Astrocyte (in vitro differentiated cells and primary cell): Measurements from ENCODE around the gene PARD3B. TPM values are rescaled to one million over a fixed set of nuclear protein-coding genes. Genes with fewer than 3 reads are reported as not detected.

ENCODE experiments used
- DNase-seq: peaks from one replicate; pipeline ENCODE4 v3.0.0-alpha.2; 2010; ENCODE audit warnings: low read depth
- FAIRE-seq: peaks from 2 replicates; lab custom pipeline; 2011; peaks lifted over from hg19 to GRCh38; lab: Jason Lieb, UNC
- H2AFZ ChIP-seq: 2 replicates; pipeline ENCODE4 v1.6.0; 2012; ENCODE audit warnings: low read depth, low read length, inconsistent platforms
- H3K27ac ChIP-seq: 2 replicates; pipeline ENCODE4 v1.5.1; 2011; ENCODE audit warnings: low read depth, low read length, inconsistent platforms
- H3K27me3 ChIP-seq: 2 replicates; pipeline ENCODE4 v1.6.0; 2011; ENCODE audit warnings: low read length, inconsistent platforms; ENCODE audit not compliant: insufficient read depth
- H3K36me3 ChIP-seq: 2 replicates; pipeline ENCODE4 v1.5.1; 2011; ENCODE audit warnings: low read length, inconsistent platforms; ENCODE audit not compliant: insufficient read depth
- H3K4me1 ChIP-seq: 2 replicates; pipeline ENCODE4 v1.5.1; 2011; ENCODE audit warnings: low read length, inconsistent platforms; ENCODE audit not compliant: insufficient read depth
- H3K4me2 ChIP-seq: 2 replicates; pipeline ENCODE4 v1.6.0; 2012; ENCODE audit warnings: low read length, inconsistent platforms
- H3K4me3 ChIP-seq: 2 replicates; pipeline ENCODE4 v1.5.1; 2011; ENCODE audit warnings: low read depth, mild to moderate bottlenecking, low read length, inconsistent platforms; ENCODE audit not compliant: insufficient read depth
- H3K79me2 ChIP-seq: 2 replicates; pipeline ENCODE4 v1.6.0; 2012; ENCODE audit warnings: mild to moderate bottlenecking, low read length, inconsistent platforms; ENCODE audit not compliant: insufficient read depth
- H3K9ac ChIP-seq: 2 replicates; pipeline ENCODE4 v1.6.0; 2012; ENCODE audit warnings: mild to moderate bottlenecking, low read length, inconsistent platforms
- H3K9me3 ChIP-seq: 2 replicates; pipeline ENCODE4 v1.5.1; 2012; ENCODE audit warnings: low read depth, mild to moderate bottlenecking, low read length, inconsistent platforms; ENCODE audit not compliant: insufficient read depth
- H4K20me1 ChIP-seq: 2 replicates; pipeline ENCODE4 v1.6.0; 2012; ENCODE audit warnings: low read length, inconsistent platforms; ENCODE audit not compliant: insufficient read depth
- H3K27ac Mint-ChIP-seq: one replicate; pipeline ENCODE4 v1.8.0; 2021; ENCODE audit warnings: mild to moderate bottlenecking, mixed read lengths; ENCODE audit not compliant: unreplicated experiment
- H3K27me3 Mint-ChIP-seq: one replicate; pipeline ENCODE4 v1.8.0; 2021; ENCODE audit warnings: low read depth, mixed read lengths; ENCODE audit not compliant: unreplicated experiment
- H3K36me3 Mint-ChIP-seq: one replicate; pipeline ENCODE4 v1.8.0; 2021; ENCODE audit warnings: low read depth, mixed read lengths; ENCODE audit not compliant: unreplicated experiment
- H3K4me1 Mint-ChIP-seq: one replicate; pipeline ENCODE4 v1.8.0; 2021; ENCODE audit warnings: low read depth, mixed read lengths; ENCODE audit not compliant: unreplicated experiment
- H3K4me3 Mint-ChIP-seq: one replicate; pipeline ENCODE4 v1.8.0; 2021; ENCODE audit warnings: mild to moderate bottlenecking, moderate library complexity, mixed read lengths; ENCODE audit not compliant: unreplicated experiment
- H3K9me3 Mint-ChIP-seq: one replicate; pipeline ENCODE4 v1.8.0; 2021; ENCODE audit warnings: mild to moderate bottlenecking, mixed read lengths; ENCODE audit not compliant: unreplicated experiment
- EZH2 ChIP-seq: IDR thresholded peaks from 2 replicates; pipeline ENCODE4 v1.6.1; 2012; ENCODE audit warnings: mild to moderate bottlenecking, low read length, inconsistent platforms; ENCODE audit not compliant: insufficient read depth
- total RNA-seq: library from RNA; stranded (reverse); gene quantifications from 2 replicates; pipeline ENCODE4 v1.2.1, GENCODE V29; 2021
- TF ChIP-seq, protein P1 (sequence below): IDR thresholded peaks from 2 replicates; pipeline ENCODE4 v1.5.1; 2011; ENCODE audit warnings: low read depth, mild to moderate bottlenecking, inconsistent platforms, low read length, moderate library complexity; ENCODE audit not compliant: insufficient read depth

PARD3B gene
- total RNA-seq, 1 donor from 2014 or later, result 6.5 TPM

DNA sequence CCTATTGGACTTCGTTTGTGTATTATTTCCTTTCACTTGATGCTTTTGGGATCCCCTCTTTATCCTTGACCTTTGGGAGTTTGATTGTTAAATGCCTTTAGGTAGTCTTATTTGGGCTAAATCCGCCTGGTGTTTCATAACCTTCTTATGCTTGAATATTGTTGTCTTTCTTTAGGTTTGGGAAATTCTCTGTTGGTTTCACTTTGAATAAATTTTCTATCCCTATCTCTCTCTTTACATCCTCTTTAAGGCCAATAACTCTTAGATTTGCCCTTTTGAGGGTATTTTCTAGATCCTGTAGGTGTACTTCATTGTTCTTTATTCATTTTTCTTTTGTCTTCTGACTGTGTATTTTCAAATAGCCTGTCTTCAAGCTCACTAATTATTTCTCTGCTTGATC is 354.7 kb downstream of the PARD3B start:
- Histone ChIP-seq H3K4me2 (no peak overlapping the region), H4K20me1 (no peaks in the 10 kb centered on the region), H3K4me1 (no peaks in the 10 kb centered on the region), H3K9me3 (no peaks in the 10 kb centered on the region), H3K36me3 (no peaks in the 10 kb centered on the region), H3K79me2 (no peaks in the 10 kb centered on the region), H3K27ac (no peak overlapping the region), H2AFZ (no peak overlapping the region), H3K4me3 (no peak overlapping the region), H3K9ac (no peak overlapping the region), H3K27me3 (no peaks in the 10 kb centered on the region)
- FAIRE-seq, result peak; percentile 13
- H3K36me3 Mint-ChIP-seq, result no peaks in the 10 kb centered on the region
- no peak for DNase-seq
- no peaks in the 10 kb centered on the region for H3K9me3 Mint-ChIP-seq
- TF ChIP-seq, protein P1, sequence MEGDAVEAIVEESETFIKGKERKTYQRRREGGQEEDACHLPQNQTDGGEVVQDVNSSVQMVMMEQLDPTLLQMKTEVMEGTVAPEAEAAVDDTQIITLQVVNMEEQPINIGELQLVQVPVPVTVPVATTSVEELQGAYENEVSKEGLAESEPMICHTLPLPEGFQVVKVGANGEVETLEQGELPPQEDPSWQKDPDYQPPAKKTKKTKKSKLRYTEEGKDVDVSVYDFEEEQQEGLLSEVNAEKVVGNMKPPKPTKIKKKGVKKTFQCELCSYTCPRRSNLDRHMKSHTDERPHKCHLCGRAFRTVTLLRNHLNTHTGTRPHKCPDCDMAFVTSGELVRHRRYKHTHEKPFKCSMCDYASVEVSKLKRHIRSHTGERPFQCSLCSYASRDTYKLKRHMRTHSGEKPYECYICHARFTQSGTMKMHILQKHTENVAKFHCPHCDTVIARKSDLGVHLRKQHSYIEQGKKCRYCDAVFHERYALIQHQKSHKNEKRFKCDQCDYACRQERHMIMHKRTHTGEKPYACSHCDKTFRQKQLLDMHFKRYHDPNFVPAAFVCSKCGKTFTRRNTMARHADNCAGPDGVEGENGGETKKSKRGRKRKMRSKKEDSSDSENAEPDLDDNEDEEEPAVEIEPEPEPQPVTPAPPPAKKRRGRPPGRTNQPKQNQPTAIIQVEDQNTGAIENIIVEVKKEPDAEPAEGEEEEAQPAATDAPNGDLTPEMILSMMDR, result no peak
- TF ChIP-seq EZH2, result no peak
- H3K4me1 Mint-ChIP-seq, result no peaks in the 10 kb centered on the region
- no peaks in the 10 kb centered on the region for H3K27me3 Mint-ChIP-seq
- H3K4me3 Mint-ChIP-seq, result no peak overlapping the region
- no peak overlapping the region for H3K27ac Mint-ChIP-seq

DNA sequence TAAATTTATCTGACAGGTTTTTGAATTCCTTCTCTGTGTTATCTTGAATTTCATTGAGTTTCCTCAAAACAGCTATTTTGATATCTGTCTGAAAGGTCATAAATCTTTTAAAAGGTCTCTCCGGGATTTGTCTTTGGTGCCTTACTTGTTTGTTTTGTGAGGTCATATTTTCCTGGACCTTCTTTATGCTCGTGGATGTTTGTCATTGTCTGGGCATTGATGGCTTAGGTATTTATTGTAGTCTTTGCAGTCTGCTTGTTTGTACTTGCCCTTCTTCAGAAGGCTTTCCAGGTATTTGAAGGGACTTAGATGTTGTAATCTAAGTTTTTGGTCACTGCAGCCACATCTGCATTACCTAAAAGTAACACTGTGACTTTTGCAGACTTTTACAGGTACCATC is 355.2 kb downstream of the PARD3B start:
- H3K79me2 ChIP-seq, result no peaks in the 10 kb centered on the region
- H3K9me3 Mint-ChIP-seq, result no peaks in the 10 kb centered on the region
- no peaks in the 10 kb centered on the region for H3K9me3 ChIP-seq
- peak; percentile 50 for FAIRE-seq
- no peaks in the 10 kb centered on the region for H3K36me3 Mint-ChIP-seq
- no peak overlapping the region for H3K27ac ChIP-seq
- TF ChIP-seq, protein P1, result no peak
- no peak overlapping the region for H3K4me3 ChIP-seq
- H3K4me1 Mint-ChIP-seq, result peaks cover under 1% of the 10 kb centered on the region
- H3K4me3 Mint-ChIP-seq, result no peak overlapping the region
- no peak for DNase-seq
- H3K9ac ChIP-seq, result no peak overlapping the region
- H2AFZ ChIP-seq, result no peak overlapping the region
- no peaks in the 10 kb centered on the region for H3K27me3 ChIP-seq
- no peaks in the 10 kb centered on the region for H3K36me3 ChIP-seq
- no peak overlapping the region for H3K27ac Mint-ChIP-seq
- H3K4me1 ChIP-seq, result no peaks in the 10 kb centered on the region
- no peak overlapping the region for H3K4me2 ChIP-seq
- no peaks in the 10 kb centered on the region for H3K27me3 Mint-ChIP-seq
- H4K20me1 ChIP-seq, result no peaks in the 10 kb centered on the region

DNA sequence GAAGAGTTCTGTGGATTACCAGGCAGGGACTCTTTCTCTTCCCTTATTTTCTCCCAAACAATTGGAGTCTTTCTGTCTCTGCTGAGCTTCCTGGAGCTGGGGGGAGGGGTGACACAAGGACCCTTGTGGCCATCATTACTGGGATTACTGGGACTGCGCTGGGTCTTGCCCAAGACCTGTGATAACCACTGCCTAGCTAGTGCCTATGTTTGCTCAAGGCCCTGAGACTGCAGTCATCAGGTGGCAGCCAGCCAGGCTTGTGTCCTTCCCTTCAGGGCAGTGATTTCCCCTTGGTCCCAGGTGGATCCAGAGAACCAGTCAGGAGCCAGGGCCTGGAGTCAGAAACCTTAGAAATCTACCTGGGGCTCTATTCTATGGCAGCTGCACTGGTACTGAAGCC is 355.6 kb downstream of the PARD3B start:
- Histone ChIP-seq H2AFZ (no peak overlapping the region), H3K4me3 (no peak overlapping the region), H3K9me3 (no peaks in the 10 kb centered on the region), H3K4me1 (no peaks in the 10 kb centered on the region), H3K36me3 (no peaks in the 10 kb centered on the region), H3K4me2 (no peak overlapping the region), H3K9ac (no peak overlapping the region), H4K20me1 (no peaks in the 10 kb centered on the region), H3K27me3 (no peaks in the 10 kb centered on the region), H3K79me2 (no peaks in the 10 kb centered on the region), H3K27ac (no peak overlapping the region)
- no peak overlapping the region for H3K4me3 Mint-ChIP-seq
- no peaks in the 10 kb centered on the region for H3K9me3 Mint-ChIP-seq
- no peaks in the 10 kb centered on the region for H3K36me3 Mint-ChIP-seq
- no peaks in the 10 kb centered on the region for H3K27me3 Mint-ChIP-seq
- no peak for FAIRE-seq
- H3K27ac Mint-ChIP-seq, result no peak overlapping the region
- peaks cover 4% of the 10 kb centered on the region for H3K4me1 Mint-ChIP-seq
- TF ChIP-seq, protein P1, result no peak
- no peak for TF ChIP-seq EZH2
- no peak for DNase-seq
